NCI-H1694 (cell line): ENCODE measurements around the gene ELK3.
"Not testable (repeated sequence)": the region's sequence is repeated elsewhere in the genome, so short reads cannot be mapped to it uniquely, and the experiment has no call there.

Experiments
- DNase-seq: peaks from one replicate; lab custom pipeline; 2025; lab: John Stamatoyannopoulos, UW

Gene ELK3

GRCh38 chr12:96311191-96311590 lies 117.0 kb downstream of the ELK3 start:
- no peak for DNase-seq

GRCh38 chr12:96313606-96314005 lies 119.4 kb downstream of the ELK3 start:
- DNase-seq, result no peak

GRCh38 chr12:96314723-96315122 lies 120.5 kb downstream of the ELK3 start:
- DNase-seq, result no peak

- not testable (repeated sequence) for DNase-seq
These were observed 121.7 kb downstream of the ELK3 start for GRCh38 chr12:96315741-96316481.

- not testable (repeated sequence) for DNase-seq
These were observed 123.6 kb downstream of the ELK3 start for GRCh38 chr12:96317801-96318200.
